Right ventricle myocardium inferior (tissue), 1 donor: Measurements from ENCODE around the gene TRIM9. TPM values are rescaled to one million over a fixed set of nuclear protein-coding genes. Genes with fewer than 3 reads are reported as not detected.

Experiments used
- ATAC-seq: fragments of 200-7000 bp; cut with Tn5 transposase; one replicate; pipeline ENCODE4 v1.9.1; 2020; ENCODE audit warnings: mild to moderate bottlenecking, moderate library complexity
- DNase-seq: peaks from one replicate; pipeline ENCODE4 v3.0.0; 2021; ENCODE audit errors: missing footprints
- intact Hi-C: fragments of 100-400 bp; cut with DNase I; formaldehyde crosslinking; loops from one replicate; pipeline ENCODE4 v1.11.0; 2022
- total RNA-seq: library from RNA; stranded (reverse); fragmentation: NEBNext Ultra II Directional; extraction: Animal tissue kit (Norgen Biotek cat#: 25700); gene quantifications from one replicate; pipeline ENCODE4 v1.2.1, GENCODE V29; 2021
- donor health status: DM: no; HTN: yes; CAD: no; lungs with severe emphysema.

The TRIM9 gene
- total RNA-seq, 1 donor from 2014 or later = 0.62 TPM

DNA sequence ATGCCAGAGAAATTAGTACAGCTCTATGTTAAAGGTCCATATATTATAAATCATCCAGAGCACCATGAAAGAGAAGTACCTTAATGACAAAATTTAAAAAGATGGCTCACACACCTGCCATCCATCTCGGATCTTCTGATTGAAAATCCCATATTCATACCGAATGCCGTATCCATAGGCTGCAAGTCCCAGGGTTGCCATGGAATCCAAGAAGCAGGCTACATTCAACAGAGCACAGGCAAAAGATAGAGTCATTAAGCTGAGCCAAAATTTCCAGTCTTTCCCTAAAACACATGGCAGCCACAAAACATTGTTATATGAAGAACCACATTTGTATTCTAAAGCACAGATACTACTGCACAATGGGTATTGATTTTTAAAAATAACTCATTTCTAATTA, 163.3 kb downstream of the TRIM9 start:
- no peak for DNase-seq
- intact Hi-C loops = no loop called here

DNA sequence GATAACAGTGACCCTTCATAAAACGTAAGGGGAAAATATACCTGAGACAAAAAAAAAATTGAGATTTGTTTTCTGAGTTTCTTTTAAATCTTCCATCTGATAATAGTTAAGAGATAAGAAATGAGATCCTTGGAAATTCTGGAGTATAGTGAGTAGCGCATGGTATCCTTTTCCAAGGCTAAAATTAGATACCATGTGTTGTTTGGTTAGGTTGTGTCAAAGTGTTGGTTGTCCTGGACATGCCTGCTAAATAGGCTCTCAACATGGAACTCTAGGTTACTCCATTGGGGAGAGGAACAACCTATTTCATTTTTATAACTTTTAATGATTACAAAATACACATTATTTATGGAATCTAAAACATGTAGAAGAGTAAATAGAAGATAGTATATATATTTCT, 165.4 kb downstream of the TRIM9 start:
- DNase-seq (no peak), ATAC-seq (no peak)
- intact Hi-C loops = no loop called here

More for the DNA sequence above, 163.3 kb downstream of the TRIM9 start:
- ATAC-seq = no peak

DNA sequence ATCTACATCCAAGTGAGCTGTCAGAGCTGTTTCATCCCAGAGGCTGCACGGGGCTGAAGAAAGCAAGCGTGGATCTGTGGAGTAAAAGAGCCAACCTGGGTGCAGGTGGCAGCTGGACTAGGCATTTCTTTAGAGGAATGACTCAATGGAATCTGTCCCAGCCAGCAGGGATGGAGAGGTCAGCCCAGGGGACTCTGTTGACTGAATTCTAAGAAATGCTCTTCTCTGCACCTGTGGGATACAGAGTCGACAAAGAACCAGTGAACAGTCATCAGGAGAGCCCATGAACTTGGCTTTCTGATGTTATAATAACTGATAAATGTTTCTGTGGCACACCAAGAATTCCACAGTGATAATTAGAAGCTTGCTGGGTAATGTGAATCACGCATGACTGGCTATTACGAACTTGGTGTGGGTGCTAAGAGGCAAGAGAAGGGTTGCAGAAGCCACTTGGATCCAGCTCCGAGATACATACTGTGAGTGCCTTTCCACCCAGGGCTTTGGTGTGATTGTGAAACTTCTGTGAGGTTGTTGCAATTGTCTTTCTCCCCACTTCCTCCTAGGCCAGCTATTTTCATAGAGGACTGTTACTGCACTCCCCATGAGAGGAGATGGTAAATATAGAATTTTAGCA, 166.8 kb downstream of the TRIM9 start:
- ATAC-seq = peak; percentile 57
- intact Hi-C loops = no loop called here
- DNase-seq = peak; percentile 45

DNA sequence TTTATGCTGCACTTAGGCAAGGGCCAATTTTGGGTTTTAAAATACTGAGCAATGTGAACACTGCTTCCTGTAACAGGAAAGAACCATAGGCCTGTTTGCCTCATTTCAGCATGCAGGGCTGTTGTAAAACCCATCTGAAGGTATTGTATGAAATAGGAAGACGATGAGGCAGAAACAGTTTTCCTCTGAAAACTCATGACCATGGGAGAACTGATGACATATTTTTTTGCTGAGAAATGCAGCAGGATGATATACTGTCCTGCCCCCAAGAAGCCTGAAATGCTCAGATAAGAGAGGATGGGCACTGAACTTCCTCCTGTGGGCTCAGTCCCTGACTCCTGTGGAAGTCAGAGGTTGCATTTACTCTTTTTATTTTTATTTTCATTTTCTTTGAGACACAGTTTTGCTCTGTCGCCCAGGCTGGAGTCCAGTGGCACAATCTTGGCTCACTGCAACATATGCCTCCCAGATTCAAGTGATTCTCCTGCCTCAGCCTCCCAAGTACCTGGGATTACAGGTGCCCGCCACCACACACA, 168.0 kb downstream of the TRIM9 start:
- DNase-seq (no peak), ATAC-seq (peak; percentile 37)
- intact Hi-C loops = no loop called here

Other genes starting within 250 kb of the TRIM9 start
- gene ABHD12B, start 223.1 kb downstream of the TRIM9 start, total RNA-seq = not detected
- gene PYGL, start 150.6 kb downstream of the TRIM9 start, total RNA-seq = 9.8 TPM
- 10.0 TPM for gene TMX1, start 145.1 kb upstream of the TRIM9 start, total RNA-seq